Measurements from ENCODE around the gene FYN.

DNA sequence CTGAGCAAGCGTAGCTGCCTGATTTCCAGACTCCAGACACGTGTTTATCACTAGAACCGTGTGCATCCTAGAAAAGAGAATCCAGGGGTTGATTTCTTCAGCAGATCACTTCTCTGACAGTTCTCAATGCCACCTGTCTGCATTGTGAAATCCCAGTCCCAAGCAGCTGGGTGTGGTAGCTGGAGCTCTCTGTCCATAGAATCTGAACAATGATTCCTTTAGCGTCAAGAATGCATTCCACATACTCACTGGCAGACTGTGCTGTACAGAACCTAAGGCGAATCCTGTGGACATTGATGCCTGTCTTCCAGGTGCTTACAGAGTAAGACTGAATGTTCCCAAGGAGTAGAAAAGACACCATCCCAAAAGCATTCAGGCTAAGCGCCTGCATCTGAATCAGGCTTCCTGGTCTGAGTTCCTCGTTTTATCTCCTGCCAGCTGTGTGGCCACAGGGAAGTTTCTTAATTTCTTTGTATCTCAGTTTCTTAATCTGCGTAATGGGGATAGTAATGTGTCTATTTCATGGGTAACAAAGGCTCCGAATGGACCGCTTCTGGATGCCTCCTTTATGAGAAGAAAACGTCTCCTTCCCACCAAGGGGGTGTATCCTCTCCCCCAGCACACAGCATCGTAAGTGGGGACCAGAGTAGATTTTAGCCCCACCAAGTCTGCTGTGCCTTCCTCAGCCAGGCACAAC is 257.2 kb downstream of the FYN start:
- TF ChIP-seq EZH2phosphoT487 (IDR thresholded peaks at IDR 0.05; ENCODE audit: insufficient read depth, low read depth) (no peak), EZH2 (IDR thresholded peaks at IDR 0.05; ENCODE audit: insufficient read depth, poor library complexity, severe bottlenecking) (no peak)
